Coronary artery (tissue), 2 donors: ENCODE results near the gene SIT1.
A peak's percentile ranks its signal among the peaks of the same experiment; 100 is the strongest.

Experiments used
- DNase-seq: peaks from one replicate; pipeline ENCODE4 v3.0.0-alpha.2; 2017; ENCODE audit warnings: low spot score
- H3K27ac ChIP-seq, 2 donors: fragments of 200-600 bp; sonication (generic); one replicate each; pipeline ENCODE4 v1.5.1; 2016 to 2019
- H3K4me3 ChIP-seq: fragments of 200-600 bp; sonication (generic); 2 replicates; pipeline ENCODE4 v1.5.1; 2016; ENCODE audit warnings: mild to moderate bottlenecking, moderate library complexity
- CTCF ChIP-seq: fragments of 200-600 bp; sonication (generic); IDR thresholded peaks from one replicate; pipeline ENCODE4 v1.5.1; 2019; ENCODE audit warnings: antibody characterized with exemption

The SIT1 gene

GRCh38 chr9:35609820-35610163 is 40.9 kb downstream of the SIT1 start:
- TF ChIP-seq CTCF: no peak
- no peak overlapping the region for H3K4me3 ChIP-seq

GRCh38 chr9:35609001-35609819 is 41.5 kb downstream of the SIT1 start:
- peak overlapping the region in 1 of 2 donors; percentile 5 for H3K27ac ChIP-seq
- TF ChIP-seq CTCF: no peak
- DNase-seq: peak; percentile 73
- H3K4me3 ChIP-seq: no peak overlapping the region

More at GRCh38 chr9:35609820-35610163, 40.9 kb downstream of the SIT1 start:
- no peak for DNase-seq
- H3K27ac ChIP-seq: peak overlapping the region in 1 of 2 donors; percentile 5

- DNase-seq: peak; percentile 53
- TF ChIP-seq CTCF: no peak
- Histone ChIP-seq H3K27ac (no peak overlapping the region), H3K4me3 (no peak overlapping the region)
Measured at GRCh38 chr9:35608221-35608620, 42.5 kb downstream of the SIT1 start.

GRCh38 chr9:35606726-35607125 is 44.0 kb downstream of the SIT1 start:
- H3K4me3 ChIP-seq: peak overlapping the region; percentile 91
- H3K27ac ChIP-seq: peak overlapping the region; percentile 9 to 30

GRCh38 chr9:35606138-35606504 is 44.6 kb downstream of the SIT1 start:
- Histone ChIP-seq H3K4me3 (peak overlapping the region; percentile 91), H3K27ac (peak overlapping the region; percentile 85 to 99)
- TF ChIP-seq CTCF: no peak
- peak; percentile 72 for DNase-seq

More at GRCh38 chr9:35606726-35607125, 44.0 kb downstream of the SIT1 start:
- peak; percentile 55 for DNase-seq
- TF ChIP-seq CTCF: no peak

GRCh38 chr9:35605351-35606137 is 45.2 kb downstream of the SIT1 start:
- Histone ChIP-seq H3K27ac (peak overlapping the region; percentile 85 to 99), H3K4me3 (peak overlapping the region; percentile 91)
- no peak for TF ChIP-seq CTCF
- DNase-seq: peak; percentile 84
